Urothelium cell line (cell line): ENCODE results near the gene WDR70.
"Not testable (repeated sequence)": the region's sequence is repeated elsewhere in the genome, so short reads cannot be mapped to it uniquely, and the experiment has no call there.

Experiments used
- DNase-seq: peaks from one replicate; pipeline ENCODE4 v3.0.0; 2011; ENCODE audit warnings: low spot score, mixed read lengths
- FAIRE-seq: peaks from 2 replicates; lab custom pipeline; 2011; peaks lifted over from hg19 to GRCh38; lab: Jason Lieb, UNC

WDR70 gene

GRCh38 chr5:37379100-37379628, at the start of gene WDR70:
Gene WDR70 (plus strand): TSS chr5:37379318. CDS start chr5:37379368, 50 bp downstream.
- DNase-seq: peak; percentile 87
- peak; percentile 40 for FAIRE-seq

GRCh38 chr5:37334754-37335153, 44.4 kb upstream of the WDR70 start:
- DNase-seq, FAIRE-seq: not testable (repeated sequence)

- DNase-seq, FAIRE-seq: not testable (repeated sequence)
Observed at GRCh38 chr5:37342741-37343140, 36.4 kb upstream of the WDR70 start.

GRCh38 chr5:37355161-37355560, 24.0 kb upstream of the WDR70 start:
- DNase-seq (no peak), FAIRE-seq (no peak)

GRCh38 chr5:37370550-37370863, 8.6 kb upstream of the WDR70 start:
- DNase-seq (no peak), FAIRE-seq (no peak)

- DNase-seq (peak; percentile 96), FAIRE-seq (peak; percentile 92)
Observed at GRCh38 chr5:37370864-37371726, 8.0 kb upstream of the WDR70 start, which contains the start of gene NUP155. Gene NUP155 (minus strand): TSS chr5:37371106. CDS start chr5:37370977, 129 bp downstream.

- FAIRE-seq (no peak), DNase-seq (no peak)
Observed at GRCh38 chr5:37375091-37375490, 4.0 kb upstream of the WDR70 start.

GRCh38 chr5:37378066-37378465, 1.1 kb upstream of the WDR70 start:
- not testable (repeated sequence) for DNase-seq, FAIRE-seq

- FAIRE-seq: no peak
- DNase-seq: no peak
Observed at GRCh38 chr5:37391591-37391990, 12.5 kb downstream of the WDR70 start.

- DNase-seq (no peak), FAIRE-seq (no peak)
Observed at GRCh38 chr5:37396352-37396751, 17.2 kb downstream of the WDR70 start.

- FAIRE-seq (no peak), DNase-seq (no peak)
Observed at GRCh38 chr5:37400501-37400900, 21.4 kb downstream of the WDR70 start.

GRCh38 chr5:37412515-37412914, 33.4 kb downstream of the WDR70 start:
- DNase-seq (no peak), FAIRE-seq (no peak)

- not testable (repeated sequence) for FAIRE-seq, DNase-seq
Observed at GRCh38 chr5:37415456-37415855, 36.3 kb downstream of the WDR70 start.

GRCh38 chr5:37417347-37417746, 38.2 kb downstream of the WDR70 start:
- FAIRE-seq: no peak
- DNase-seq: no peak

- FAIRE-seq: peak; percentile 35
- DNase-seq: no peak
Observed at GRCh38 chr5:37424441-37424840, 45.3 kb downstream of the WDR70 start.

GRCh38 chr5:37428044-37428443, 48.9 kb downstream of the WDR70 start:
- FAIRE-seq: no peak

GRCh38 chr5:37435261-37435660, 56.1 kb downstream of the WDR70 start:
- DNase-seq (no peak), FAIRE-seq (no peak)

More at GRCh38 chr5:37428044-37428443, 48.9 kb downstream of the WDR70 start:
- no peak for DNase-seq

- DNase-seq (no peak), FAIRE-seq (no peak)
Observed at GRCh38 chr5:37436146-37436934, 57.2 kb downstream of the WDR70 start.

- no peak for DNase-seq
- no peak for FAIRE-seq
Observed at GRCh38 chr5:37437711-37438110, 58.6 kb downstream of the WDR70 start.

GRCh38 chr5:37445783-37446182, 66.7 kb downstream of the WDR70 start:
- FAIRE-seq, DNase-seq: not testable (repeated sequence)

GRCh38 chr5:37448941-37449340, 69.8 kb downstream of the WDR70 start:
- FAIRE-seq (no peak), DNase-seq (no peak)
